Measurements from ENCODE around the gene AEBP2.
"Not testable (repeated sequence)": the region's sequence is repeated elsewhere in the genome, so short reads cannot be mapped to it uniquely, and the experiment has no call there.

The AEBP2 gene

GRCh38 chr12:19439059-19440018 lies at the start of gene AEBP2:
AEBP2 (plus strand) TSS chr12:19439492; CDS start chr12:19439700, 208 bp downstream.
- Histone ChIP-seq H3K27me3 (ENCODE audit: insufficient read depth, low read length) (no peaks in the 10 kb centered on the region), H3K4me3 (ENCODE audit: low read length) (peak within 1 kb of the TSS; percentile 76), H3K9me3 (ENCODE audit: low read length) (peaks cover 2% of the 10 kb centered on the region), H3K4me1 (ENCODE audit: insufficient read depth, low read length) (peaks cover 16% of the 10 kb centered on the region), H2AFZ (ENCODE audit: low read depth, low read length) (peak within 1 kb of the TSS; percentile 97), H3K36me3 (ENCODE audit: insufficient read depth, low read length) (peaks cover 10% of the 10 kb centered on the region)

- no peak overlapping the region for H2AFZ ChIP-seq (ENCODE audit: low read depth, low read length)
- H3K4me3 ChIP-seq (ENCODE audit: low read length), result no peak overlapping the region
- no peaks in the 10 kb centered on the region for H3K4me1 ChIP-seq (ENCODE audit: insufficient read depth, low read length)
- H3K27me3 ChIP-seq (ENCODE audit: insufficient read depth, low read length), result no peaks in the 10 kb centered on the region
- no peaks in the 10 kb centered on the region for H3K9me3 ChIP-seq (ENCODE audit: low read length)
- no peaks in the 10 kb centered on the region for H3K36me3 ChIP-seq (ENCODE audit: insufficient read depth, low read length)
Observed at GRCh38 chr12:19390051-19390598, 49.2 kb upstream of the AEBP2 start.

GRCh38 chr12:19392644-19393043 lies 46.6 kb upstream of the AEBP2 start:
- H3K27me3 ChIP-seq (ENCODE audit: insufficient read depth, low read length); H2AFZ ChIP-seq (ENCODE audit: low read depth, low read length); H3K9me3 ChIP-seq (ENCODE audit: low read length); H3K36me3 ChIP-seq (ENCODE audit: insufficient read depth, low read length); H3K4me3 ChIP-seq (ENCODE audit: low read length); H3K4me1 ChIP-seq (ENCODE audit: insufficient read depth, low read length): not testable (repeated sequence)

- no peaks in the 10 kb centered on the region for H3K27me3 ChIP-seq (ENCODE audit: insufficient read depth, low read length)
- H3K9me3 ChIP-seq (ENCODE audit: low read length), result no peaks in the 10 kb centered on the region
- H3K4me1 ChIP-seq (ENCODE audit: insufficient read depth, low read length), result no peaks in the 10 kb centered on the region
- H3K4me3 ChIP-seq (ENCODE audit: low read length), result no peak overlapping the region
- no peaks in the 10 kb centered on the region for H3K36me3 ChIP-seq (ENCODE audit: insufficient read depth, low read length)
- H2AFZ ChIP-seq (ENCODE audit: low read depth, low read length), result no peak overlapping the region
Observed at GRCh38 chr12:19394385-19394784, 44.9 kb upstream of the AEBP2 start.

GRCh38 chr12:19397534-19397933 lies 41.8 kb upstream of the AEBP2 start:
- no peaks in the 10 kb centered on the region for H3K36me3 ChIP-seq (ENCODE audit: insufficient read depth, low read length)
- H2AFZ ChIP-seq (ENCODE audit: low read depth, low read length), result no peak overlapping the region
- H3K9me3 ChIP-seq (ENCODE audit: low read length), result no peaks in the 10 kb centered on the region
- H3K4me1 ChIP-seq (ENCODE audit: insufficient read depth, low read length), result no peaks in the 10 kb centered on the region
- H3K4me3 ChIP-seq (ENCODE audit: low read length), result no peak overlapping the region
- no peaks in the 10 kb centered on the region for H3K27me3 ChIP-seq (ENCODE audit: insufficient read depth, low read length)

GRCh38 chr12:19398376-19399363 lies 40.6 kb upstream of the AEBP2 start:
- Histone ChIP-seq H3K9me3 (ENCODE audit: low read length) (no peaks in the 10 kb centered on the region), H3K27me3 (ENCODE audit: insufficient read depth, low read length) (no peaks in the 10 kb centered on the region), H3K4me3 (ENCODE audit: low read length) (no peak overlapping the region), H3K4me1 (ENCODE audit: insufficient read depth, low read length) (no peaks in the 10 kb centered on the region), H2AFZ (ENCODE audit: low read depth, low read length) (no peak overlapping the region), H3K36me3 (ENCODE audit: insufficient read depth, low read length) (no peaks in the 10 kb centered on the region)

- not testable (repeated sequence) for H3K4me3 ChIP-seq (ENCODE audit: low read length); H3K4me1 ChIP-seq (ENCODE audit: insufficient read depth, low read length); H3K36me3 ChIP-seq (ENCODE audit: insufficient read depth, low read length); H3K27me3 ChIP-seq (ENCODE audit: insufficient read depth, low read length); H2AFZ ChIP-seq (ENCODE audit: low read depth, low read length); H3K9me3 ChIP-seq (ENCODE audit: low read length)
Observed at GRCh38 chr12:19400649-19401285, 38.5 kb upstream of the AEBP2 start.

- H3K4me3 ChIP-seq (ENCODE audit: low read length), result no peak overlapping the region
- no peaks in the 10 kb centered on the region for H3K9me3 ChIP-seq (ENCODE audit: low read length)
- no peaks in the 10 kb centered on the region for H3K4me1 ChIP-seq (ENCODE audit: insufficient read depth, low read length)
- no peak overlapping the region for H2AFZ ChIP-seq (ENCODE audit: low read depth, low read length)
- H3K27me3 ChIP-seq (ENCODE audit: insufficient read depth, low read length), result no peaks in the 10 kb centered on the region
- H3K36me3 ChIP-seq (ENCODE audit: insufficient read depth, low read length), result no peaks in the 10 kb centered on the region
Observed at GRCh38 chr12:19402211-19402610, 37.1 kb upstream of the AEBP2 start.

GRCh38 chr12:19402743-19403431 lies 36.4 kb upstream of the AEBP2 start:
- no peak overlapping the region for H3K4me3 ChIP-seq (ENCODE audit: low read length)
- H3K36me3 ChIP-seq (ENCODE audit: insufficient read depth, low read length), result no peaks in the 10 kb centered on the region
- no peak overlapping the region for H2AFZ ChIP-seq (ENCODE audit: low read depth, low read length)
- no peaks in the 10 kb centered on the region for H3K27me3 ChIP-seq (ENCODE audit: insufficient read depth, low read length)
- no peaks in the 10 kb centered on the region for H3K9me3 ChIP-seq (ENCODE audit: low read length)
- H3K4me1 ChIP-seq (ENCODE audit: insufficient read depth, low read length), result no peaks in the 10 kb centered on the region

GRCh38 chr12:19404242-19404880 lies 34.9 kb upstream of the AEBP2 start:
- Histone ChIP-seq H3K27me3 (ENCODE audit: insufficient read depth, low read length) (no peaks in the 10 kb centered on the region), H3K4me3 (ENCODE audit: low read length) (no peak overlapping the region), H3K4me1 (ENCODE audit: insufficient read depth, low read length) (no peaks in the 10 kb centered on the region), H3K36me3 (ENCODE audit: insufficient read depth, low read length) (no peaks in the 10 kb centered on the region), H2AFZ (ENCODE audit: low read depth, low read length) (no peak overlapping the region), H3K9me3 (ENCODE audit: low read length) (no peaks in the 10 kb centered on the region)

- Histone ChIP-seq H3K4me3 (ENCODE audit: low read length) (no peak overlapping the region), H3K4me1 (ENCODE audit: insufficient read depth, low read length) (no peaks in the 10 kb centered on the region), H2AFZ (ENCODE audit: low read depth, low read length) (no peak overlapping the region), H3K27me3 (ENCODE audit: insufficient read depth, low read length) (no peaks in the 10 kb centered on the region), H3K9me3 (ENCODE audit: low read length) (no peaks in the 10 kb centered on the region), H3K36me3 (ENCODE audit: insufficient read depth, low read length) (no peaks in the 10 kb centered on the region)
Observed at GRCh38 chr12:19409376-19409775, 29.9 kb upstream of the AEBP2 start.

GRCh38 chr12:19410211-19410610 lies 29.1 kb upstream of the AEBP2 start:
- no peaks in the 10 kb centered on the region for H3K36me3 ChIP-seq (ENCODE audit: insufficient read depth, low read length)
- no peak overlapping the region for H3K4me3 ChIP-seq (ENCODE audit: low read length)
- no peaks in the 10 kb centered on the region for H3K4me1 ChIP-seq (ENCODE audit: insufficient read depth, low read length)
- H2AFZ ChIP-seq (ENCODE audit: low read depth, low read length), result no peak overlapping the region
- no peaks in the 10 kb centered on the region for H3K9me3 ChIP-seq (ENCODE audit: low read length)
- no peaks in the 10 kb centered on the region for H3K27me3 ChIP-seq (ENCODE audit: insufficient read depth, low read length)
